AG09309 (cell line): Measurements from ENCODE around the gene TMEM95.
A peak's percentile ranks its signal among the peaks of the same experiment; 100 is the strongest.

ENCODE experiments used
- DNase-seq: peaks from one replicate; pipeline ENCODE4 v3.0.0-alpha.2; 2010; ENCODE audit warnings: low read depth
- H3K4me3 ChIP-seq: 2 replicates; pipeline ENCODE4 v1.5.1; 2011; ENCODE audit warnings: mild to moderate bottlenecking, low read depth, low read length, moderate library complexity; ENCODE audit not compliant: control insufficient read depth
- TF ChIP-seq, protein P1 (sequence below): IDR thresholded peaks from 2 replicates; pipeline ENCODE4 v1.5.1; 2011; ENCODE audit warnings: mild to moderate bottlenecking, low read depth, low read length, inconsistent platforms; ENCODE audit not compliant: insufficient read depth, control insufficient read depth; ENCODE audit errors: missing control alignments

Gene TMEM95

DNA sequence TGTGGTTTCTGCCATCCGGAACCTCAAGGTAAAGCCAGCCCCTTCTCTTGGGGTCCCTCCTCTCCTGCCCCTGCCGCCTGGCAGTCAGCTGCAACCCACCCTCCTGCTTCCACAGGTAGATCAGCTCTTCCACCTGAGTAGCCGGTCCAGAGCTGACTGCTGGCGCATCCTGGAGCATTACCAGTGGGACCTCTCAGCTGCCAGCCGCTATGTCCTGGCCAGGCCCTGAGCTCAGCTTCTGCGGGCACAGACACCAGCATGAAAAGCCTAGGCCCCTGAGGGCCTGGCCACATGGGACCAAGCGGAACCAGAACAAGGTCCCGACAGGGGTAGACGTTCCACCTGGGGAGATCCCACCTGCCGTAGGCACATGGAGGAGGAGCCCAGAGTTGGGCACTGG is 33.9 kb downstream of the TMEM95 start:
- no peak overlapping the region for H3K4me3 ChIP-seq
- TF ChIP-seq, protein P1, sequence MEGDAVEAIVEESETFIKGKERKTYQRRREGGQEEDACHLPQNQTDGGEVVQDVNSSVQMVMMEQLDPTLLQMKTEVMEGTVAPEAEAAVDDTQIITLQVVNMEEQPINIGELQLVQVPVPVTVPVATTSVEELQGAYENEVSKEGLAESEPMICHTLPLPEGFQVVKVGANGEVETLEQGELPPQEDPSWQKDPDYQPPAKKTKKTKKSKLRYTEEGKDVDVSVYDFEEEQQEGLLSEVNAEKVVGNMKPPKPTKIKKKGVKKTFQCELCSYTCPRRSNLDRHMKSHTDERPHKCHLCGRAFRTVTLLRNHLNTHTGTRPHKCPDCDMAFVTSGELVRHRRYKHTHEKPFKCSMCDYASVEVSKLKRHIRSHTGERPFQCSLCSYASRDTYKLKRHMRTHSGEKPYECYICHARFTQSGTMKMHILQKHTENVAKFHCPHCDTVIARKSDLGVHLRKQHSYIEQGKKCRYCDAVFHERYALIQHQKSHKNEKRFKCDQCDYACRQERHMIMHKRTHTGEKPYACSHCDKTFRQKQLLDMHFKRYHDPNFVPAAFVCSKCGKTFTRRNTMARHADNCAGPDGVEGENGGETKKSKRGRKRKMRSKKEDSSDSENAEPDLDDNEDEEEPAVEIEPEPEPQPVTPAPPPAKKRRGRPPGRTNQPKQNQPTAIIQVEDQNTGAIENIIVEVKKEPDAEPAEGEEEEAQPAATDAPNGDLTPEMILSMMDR = no peak
- DNase-seq = no peak

DNA sequence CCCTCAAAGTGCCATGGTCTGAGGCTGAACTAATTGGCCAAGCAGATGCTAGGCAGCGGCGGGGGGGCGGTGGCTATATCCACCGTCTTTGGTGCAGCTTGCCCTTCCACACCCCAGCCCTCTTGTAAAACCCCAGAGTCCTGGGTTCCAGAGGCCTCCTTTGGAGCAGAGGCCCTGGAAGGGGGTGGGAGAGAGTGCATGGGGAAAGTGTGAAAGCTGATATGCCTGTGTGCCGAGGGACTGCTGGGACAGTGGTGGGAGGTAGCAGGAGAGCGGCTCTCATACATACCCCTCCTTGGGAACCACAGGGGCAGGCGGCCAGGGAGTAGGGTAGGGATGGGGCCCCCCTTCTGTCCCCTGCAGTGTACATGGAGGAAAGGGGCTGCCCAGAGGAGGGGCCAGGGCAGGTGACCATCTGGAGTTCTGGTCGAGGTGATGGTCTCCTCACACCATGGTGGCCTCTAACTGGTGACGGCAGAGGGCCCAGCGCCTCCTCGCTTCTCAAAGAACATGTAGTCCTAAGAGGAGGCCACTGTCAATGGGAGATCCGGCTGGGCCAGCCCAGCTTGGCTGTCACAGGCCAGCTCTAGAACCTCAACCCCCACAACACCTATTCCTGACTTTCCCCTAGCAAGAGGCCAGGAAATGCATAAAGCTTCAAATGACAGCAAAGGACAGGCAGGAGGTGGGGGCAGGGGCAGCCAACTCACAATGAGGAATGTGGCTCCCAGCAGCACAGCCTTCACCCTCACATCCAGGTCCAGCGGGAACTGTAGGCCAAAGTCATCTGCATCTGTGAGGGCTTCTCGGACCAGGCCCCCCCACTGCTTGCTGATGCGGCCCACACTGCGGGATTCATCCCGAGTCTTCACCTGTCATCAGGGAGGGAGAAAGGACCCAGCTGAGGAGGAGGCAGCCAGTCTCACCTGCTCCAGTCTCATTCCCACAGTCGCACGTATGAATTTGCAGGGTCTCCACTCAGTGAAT is 35.3 kb downstream of the TMEM95 start:
- H3K4me3 ChIP-seq = no peak overlapping the region
- DNase-seq = no peak
- TF ChIP-seq, protein P1 = no peak

DNA sequence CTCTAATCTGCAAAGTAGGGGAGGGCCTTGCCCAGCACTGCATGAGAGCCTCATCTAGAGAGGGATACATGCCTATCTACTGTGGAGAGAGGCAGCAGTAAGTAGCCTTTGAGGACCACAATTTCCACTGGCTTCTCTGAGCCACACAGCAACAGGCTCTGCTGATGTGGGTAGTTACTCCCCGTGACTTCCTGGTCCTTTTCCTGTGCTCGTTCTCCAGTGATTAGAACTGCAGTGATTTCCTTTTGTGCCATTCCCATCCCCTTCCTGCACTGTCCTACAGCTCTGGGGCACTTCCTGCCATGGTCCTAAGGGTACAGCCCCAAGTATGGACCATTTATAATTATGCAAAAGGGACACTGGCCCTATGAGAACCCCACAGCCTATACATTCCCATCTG is 36.4 kb downstream of the TMEM95 start:
- no peak for DNase-seq
- TF ChIP-seq, protein P1 = no peak
- H3K4me3 ChIP-seq = no peak overlapping the region

DNA sequence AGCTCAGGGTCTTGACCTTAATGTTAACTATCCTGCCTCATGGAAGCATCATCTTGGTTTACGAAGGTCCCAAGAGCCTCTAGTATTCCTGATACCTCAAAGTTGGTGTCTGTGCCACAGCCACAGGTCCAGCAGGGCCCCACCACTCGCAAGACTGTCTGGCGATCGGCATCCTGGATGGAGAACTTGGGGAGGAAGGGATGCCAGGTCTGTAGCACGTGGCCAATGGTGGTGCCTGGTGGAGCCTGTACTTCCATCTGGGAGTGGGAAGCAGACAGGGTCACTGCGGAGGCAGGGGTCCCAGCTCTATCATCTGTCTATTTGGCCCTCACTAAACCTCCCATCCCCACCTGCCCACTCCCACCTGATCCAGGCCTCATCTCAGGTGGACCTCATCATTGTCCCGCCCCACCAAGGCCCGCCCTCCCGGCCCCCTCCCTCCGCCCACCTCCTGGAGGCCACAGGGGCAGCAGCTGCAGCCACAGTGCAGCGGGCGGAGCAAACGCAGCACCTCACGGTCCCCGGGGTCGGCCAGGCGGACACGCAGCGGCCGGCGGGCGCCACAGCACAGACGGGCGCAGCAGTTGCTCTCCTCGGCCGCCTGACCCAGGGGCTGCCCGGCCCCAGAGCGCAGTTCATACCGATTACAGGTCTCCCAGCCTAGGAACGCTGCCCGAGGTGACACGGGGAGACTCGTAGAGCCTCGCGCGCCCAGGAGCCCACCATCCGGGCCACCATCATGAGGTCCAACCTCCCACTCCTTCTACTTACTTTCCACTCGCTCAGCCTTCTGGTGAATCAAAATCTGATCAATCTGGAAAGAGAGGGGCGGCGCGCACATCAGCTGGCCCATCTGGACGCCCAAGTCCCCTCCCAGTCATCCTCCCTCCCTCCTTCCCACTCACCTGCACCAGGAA is 38.0 kb downstream of the TMEM95 start:
- TF ChIP-seq, protein P1 = no peak
- DNase-seq = no peak
- H3K4me3 ChIP-seq = peak overlapping the region; percentile 78

DNA sequence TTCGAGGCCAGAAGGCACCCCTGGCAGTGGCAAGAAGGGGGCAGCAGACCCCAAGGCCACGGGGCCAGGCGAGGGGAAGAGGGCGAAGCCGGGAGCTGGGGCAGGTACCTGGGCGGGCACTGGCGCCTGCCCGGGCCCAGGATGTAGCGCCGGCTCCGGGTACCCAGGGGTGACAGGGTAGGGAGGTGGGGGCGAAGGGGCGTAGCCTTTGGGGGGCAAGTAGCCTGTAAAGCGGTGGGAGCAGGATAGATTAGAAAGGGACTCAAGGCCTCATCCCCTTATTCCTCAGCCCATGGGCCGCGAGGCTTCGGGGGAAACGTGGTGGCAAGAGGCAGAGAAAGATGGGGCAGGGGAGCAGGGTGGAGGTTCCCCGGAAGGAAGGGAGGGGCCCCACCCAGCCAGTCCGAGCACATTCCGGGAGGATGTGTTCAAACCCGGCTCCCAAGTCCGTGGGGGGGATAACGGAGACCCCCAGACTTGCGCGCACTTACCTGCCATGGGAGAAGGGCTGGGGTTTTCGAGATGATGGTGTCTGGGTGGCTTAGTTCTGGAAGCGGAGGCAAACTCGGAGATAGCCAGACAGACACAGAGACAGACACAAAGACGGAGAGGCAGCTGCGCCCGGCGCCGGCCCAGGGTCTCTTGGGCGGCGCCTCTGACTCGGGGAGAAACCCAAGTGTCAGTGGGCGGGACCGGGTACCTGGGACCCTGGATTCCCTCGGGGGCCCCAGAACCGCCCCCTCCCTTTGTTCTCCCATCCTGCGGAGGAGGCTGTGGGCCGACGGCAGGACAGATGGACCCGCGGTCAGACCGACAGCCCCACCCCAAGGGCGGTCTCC is 38.9 kb downstream of the TMEM95 start:
- TF ChIP-seq, protein P1 = peak; percentile 31
- DNase-seq = no peak

More for the DNA sequence above, 38.9 kb downstream of the TMEM95 start:
- H3K4me3 ChIP-seq = peak overlapping the region; percentile 78
